Ovary (tissue), 3 donors: Measurements from ENCODE around the gene FARSB.

Experiments used
- CTCF ChIP-seq, 3 donors: fragments of 450-650 bp in 2 of 3; fragments of 200-600 bp in 1 of 3; IDR thresholded peaks; one replicate each; pipeline versions ENCODE4 v1.5.1 to v1.8.0; 2016 to 2022; ENCODE audit warnings: antibody characterized with exemption in 3 of 3, mild to moderate bottlenecking in 1 of 3
- EP300 ChIP-seq: sonication (generic); formaldehyde crosslinking; IDR thresholded peaks from one replicate; pipeline ENCODE4 v1.6.1; 2017; ENCODE audit warnings: antibody characterized with exemption
- donor health status: DM: no; HTN: no; CAD: no.

- TF ChIP-seq CTCF (IDR thresholded peaks at IDR 0.05) (no peak), EP300 (no peak)
Observed at GRCh38 chr2:222569826-222570225, 86.1 kb downstream of the FARSB start.
